Tibial nerve (tissue), 3 donors: ENCODE measurements around the gene CYP26C1.
"Not testable (repeated sequence)": the region's sequence is repeated elsewhere in the genome, so short reads cannot be mapped to it uniquely, and the experiment has no call there.

Experiments
- CTCF ChIP-seq, 5 experiments: fragments of 200-600 bp in 3 of 5; fragments of 450-650 bp in 2 of 5; sonication (generic) in 3 of 5; IDR thresholded peaks; one replicate each; pipeline ENCODE4 v1.5.1; 2016 to 2019; ENCODE audit warnings: antibody characterized with exemption in 5 of 5, mild to moderate bottlenecking in 3 of 5, moderate library complexity in 2 of 5
- POLR2A ChIP-seq, 2 donors: fragments of 450-650 bp; IDR thresholded peaks; one replicate each; pipeline ENCODE4 v1.6.1; 2017; ENCODE audit warnings: antibody characterized with exemption in 2 of 2, mild to moderate bottlenecking in 2 of 2, moderate library complexity in 2 of 2

GRCh38 chr10:93101148-93101547, 40.5 kb downstream of the CYP26C1 start:
- TF ChIP-seq POLR2A, CTCF (IDR thresholded peaks at IDR 0.05): not testable (repeated sequence)
